GM12865 (cell line): ENCODE measurements around the gene SCIMP.
"Not testable (repeated sequence)": the region's sequence is repeated elsewhere in the genome, so short reads cannot be mapped to it uniquely, and the experiment has no call there.

Experiments used
- DNase-seq: peaks from one replicate; pipeline ENCODE4 v3.0.0; 2010; ENCODE audit warnings: low read depth
- H3K4me3 ChIP-seq: 2 replicates; pipeline ENCODE4 v1.5.1; 2011; ENCODE audit warnings: mild to moderate bottlenecking, low read depth, low read length, control low read depth
- CTCF ChIP-seq: IDR thresholded peaks from 2 replicates; pipeline ENCODE4 v1.5.1; 2011; ENCODE audit warnings: low read length, control low read depth, low read depth, inconsistent platforms; ENCODE audit not compliant: insufficient read depth; ENCODE audit errors: missing control alignments

Gene SCIMP

GRCh38 chr17:5182597-5183409, 51.9 kb downstream of the SCIMP start:
- H3K4me3 ChIP-seq, result no peak overlapping the region
- no peak for DNase-seq
- no peak for TF ChIP-seq CTCF

- no peak for DNase-seq
- H3K4me3 ChIP-seq, result no peak overlapping the region
- TF ChIP-seq CTCF, result no peak
Observed at GRCh38 chr17:5181509-5182305, 53.0 kb downstream of the SCIMP start.

GRCh38 chr17:5179003-5179402, 55.7 kb downstream of the SCIMP start:
- DNase-seq, result no peak
- H3K4me3 ChIP-seq, result no peak overlapping the region
- no peak for TF ChIP-seq CTCF

- not testable (repeated sequence) for DNase-seq, H3K4me3 ChIP-seq
Observed at GRCh38 chr17:5175027-5175426, 59.6 kb downstream of the SCIMP start.

- DNase-seq, H3K4me3 ChIP-seq: not testable (repeated sequence)
Observed at GRCh38 chr17:5165791-5166564, 68.7 kb downstream of the SCIMP start.

GRCh38 chr17:5164436-5164835, 70.2 kb downstream of the SCIMP start:
- no peak for TF ChIP-seq CTCF

GRCh38 chr17:5161793-5162192, 72.9 kb downstream of the SCIMP start:
- not testable (repeated sequence) for H3K4me3 ChIP-seq, DNase-seq

More at GRCh38 chr17:5164436-5164835, 70.2 kb downstream of the SCIMP start:
- H3K4me3 ChIP-seq, result no peak overlapping the region
- no peak for DNase-seq

GRCh38 chr17:5160702-5161101, 74.0 kb downstream of the SCIMP start:
- H3K4me3 ChIP-seq, DNase-seq: not testable (repeated sequence)
